ENCODE data around the gene TNS3.

- TF ChIP-seq, protein P1, sequence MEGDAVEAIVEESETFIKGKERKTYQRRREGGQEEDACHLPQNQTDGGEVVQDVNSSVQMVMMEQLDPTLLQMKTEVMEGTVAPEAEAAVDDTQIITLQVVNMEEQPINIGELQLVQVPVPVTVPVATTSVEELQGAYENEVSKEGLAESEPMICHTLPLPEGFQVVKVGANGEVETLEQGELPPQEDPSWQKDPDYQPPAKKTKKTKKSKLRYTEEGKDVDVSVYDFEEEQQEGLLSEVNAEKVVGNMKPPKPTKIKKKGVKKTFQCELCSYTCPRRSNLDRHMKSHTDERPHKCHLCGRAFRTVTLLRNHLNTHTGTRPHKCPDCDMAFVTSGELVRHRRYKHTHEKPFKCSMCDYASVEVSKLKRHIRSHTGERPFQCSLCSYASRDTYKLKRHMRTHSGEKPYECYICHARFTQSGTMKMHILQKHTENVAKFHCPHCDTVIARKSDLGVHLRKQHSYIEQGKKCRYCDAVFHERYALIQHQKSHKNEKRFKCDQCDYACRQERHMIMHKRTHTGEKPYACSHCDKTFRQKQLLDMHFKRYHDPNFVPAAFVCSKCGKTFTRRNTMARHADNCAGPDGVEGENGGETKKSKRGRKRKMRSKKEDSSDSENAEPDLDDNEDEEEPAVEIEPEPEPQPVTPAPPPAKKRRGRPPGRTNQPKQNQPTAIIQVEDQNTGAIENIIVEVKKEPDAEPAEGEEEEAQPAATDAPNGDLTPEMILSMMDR (IDR thresholded peaks at IDR 0.05), result no peak
- TF ChIP-seq EP300 (IDR thresholded peaks at IDR 0.05) (no peak), POLR2A (IDR thresholded peaks at IDR 0.05) (no peak)
Measured at GRCh38 chr7:47461746-47462145, 120.2 kb downstream of the TNS3 start.
